MCF 10A (cell line): ENCODE data around the gene RASIP1. TPM values are rescaled to one million over a fixed set of nuclear protein-coding genes. Genes with fewer than 3 reads are reported as not detected.

Experiments
- BruUV-seq: library from RNA; stranded (reverse); fragments of 400-500 nt; replicated peaks from 2 replicates; lab custom pipeline; 2021; lab: Mats Ljungman, UMichigan
- CTCF ChIA-PET: fragments of 300-600 bp; sonication (Branson Sonifier 250); formaldehyde crosslinking; extraction: SDS; loops from one replicate; lab custom pipeline; 2021; ENCODE audit warnings: antibody characterized with exemption, inconsistent platforms; lab: Yijun Ruan, JAX
- POLR2A ChIA-PET: fragments of 300-600, 350-650 bp; sonication (Branson Sonifier 250); formaldehyde crosslinking; extraction: SDS; loops from one replicate; lab custom pipeline; 2020; ENCODE audit warnings: antibody characterized with exemption, inconsistent platforms; lab: Yijun Ruan, JAX
- DNase-seq: peaks from one replicate; pipeline ENCODE4 v3.0.0-alpha.2; 2018; ENCODE audit not compliant: unreplicated experiment
- H3K27ac Mint-ChIP-seq: one replicate; pipeline ENCODE4 v1.8.0; 2022; ENCODE audit warnings: mild to moderate bottlenecking, low read depth, mixed read lengths; ENCODE audit not compliant: unreplicated experiment
- H3K27me3 Mint-ChIP-seq: one replicate; pipeline ENCODE4 v1.8.0; 2022; ENCODE audit warnings: mixed read lengths; ENCODE audit not compliant: insufficient read depth, unreplicated experiment
- H3K36me3 Mint-ChIP-seq: one replicate; pipeline ENCODE4 v1.8.0; 2022; ENCODE audit warnings: mild to moderate bottlenecking, moderate library complexity, mixed read lengths; ENCODE audit not compliant: insufficient read depth, unreplicated experiment
- H3K4me1 Mint-ChIP-seq: one replicate; pipeline ENCODE4 v1.8.0; 2022; ENCODE audit warnings: mixed read lengths; ENCODE audit not compliant: insufficient read depth, unreplicated experiment
- H3K4me3 Mint-ChIP-seq: one replicate; pipeline ENCODE4 v1.8.0; 2022; ENCODE audit warnings: mild to moderate bottlenecking, moderate library complexity, mixed read lengths; ENCODE audit not compliant: unreplicated experiment
- H3K9me3 Mint-ChIP-seq: one replicate; pipeline ENCODE4 v1.8.0; 2022; ENCODE audit warnings: mixed read lengths; ENCODE audit not compliant: unreplicated experiment
- intact Hi-C: fragments of 100-400 bp; cut with micrococcal nuclease; formaldehyde crosslinking; loops from 2 replicates; pipeline ENCODE4 v1.14.1; 2022
- total RNA-seq: library from RNA; stranded (reverse); gene quantifications from 2 replicates; pipeline ENCODE4 v1.2.3, GENCODE V29; 2022
- TF ChIP-seq, protein P1 (sequence below): fragments of 200-600 bp; IDR thresholded peaks from one replicate; pipeline ENCODE4 v1.8.0; 2022; ENCODE audit warnings: antibody characterized with exemption, mild to moderate bottlenecking; ENCODE audit not compliant: unreplicated experiment

The RASIP1 gene
- total RNA-seq, 1 experiment from 2014 or later: 1.9 TPM

DNA sequence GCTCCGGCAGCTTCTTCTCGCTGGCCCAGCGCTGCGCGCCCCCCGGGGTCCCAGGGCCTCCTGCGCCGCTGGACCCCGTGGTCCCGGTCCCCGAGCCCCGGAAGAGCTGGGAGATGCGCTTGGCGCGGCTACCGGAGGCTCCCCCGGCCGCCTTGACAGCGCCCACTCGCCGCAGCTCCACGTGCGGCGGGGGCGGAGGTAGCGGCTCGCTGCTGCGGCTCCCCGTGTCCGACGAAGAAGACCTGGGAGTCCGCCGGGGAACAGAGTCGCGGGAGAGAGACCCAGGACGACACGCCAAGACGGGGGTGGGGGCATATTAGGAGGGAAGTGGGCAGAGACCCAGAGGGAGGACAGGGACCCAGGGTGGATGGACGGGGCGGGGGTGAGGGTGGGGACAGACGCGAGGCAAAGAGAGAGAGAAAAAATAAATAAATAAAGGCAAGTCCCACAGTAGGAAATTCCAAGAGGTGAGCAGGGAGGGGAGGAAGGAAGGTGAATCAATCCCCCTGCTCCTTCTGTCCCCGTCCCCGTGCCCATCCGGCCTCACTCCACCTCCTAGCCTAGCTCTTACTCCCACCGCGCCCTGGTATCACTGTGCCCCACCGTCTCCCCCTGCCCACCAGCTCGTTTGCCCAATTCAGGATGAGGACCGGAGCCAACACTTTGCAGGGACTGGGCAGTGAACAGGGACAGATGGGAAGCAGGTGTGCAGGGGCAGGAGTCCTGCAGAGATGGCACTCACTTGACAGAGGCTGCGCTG, 826 bp downstream of the RASIP1 start:
- no peak overlapping the region for H3K27ac Mint-ChIP-seq
- POLR2A ChIA-PET: interaction anchor here (0.8 to 2.2 kb wide), 7 partner anchors 12 to 105 kb away, joined by 3 to 10 read pairs (median 4); no protein-coding TSS in a partner anchor
- peak overlapping the region; percentile 33 for H3K4me3 Mint-ChIP-seq
- H3K27me3 Mint-ChIP-seq: no peaks in the 10 kb centered on the region
- DNase-seq: no peak
- BruUV-seq: no TSS peak
- no peaks in the 10 kb centered on the region for H3K36me3 Mint-ChIP-seq
- TF ChIP-seq, protein P1, sequence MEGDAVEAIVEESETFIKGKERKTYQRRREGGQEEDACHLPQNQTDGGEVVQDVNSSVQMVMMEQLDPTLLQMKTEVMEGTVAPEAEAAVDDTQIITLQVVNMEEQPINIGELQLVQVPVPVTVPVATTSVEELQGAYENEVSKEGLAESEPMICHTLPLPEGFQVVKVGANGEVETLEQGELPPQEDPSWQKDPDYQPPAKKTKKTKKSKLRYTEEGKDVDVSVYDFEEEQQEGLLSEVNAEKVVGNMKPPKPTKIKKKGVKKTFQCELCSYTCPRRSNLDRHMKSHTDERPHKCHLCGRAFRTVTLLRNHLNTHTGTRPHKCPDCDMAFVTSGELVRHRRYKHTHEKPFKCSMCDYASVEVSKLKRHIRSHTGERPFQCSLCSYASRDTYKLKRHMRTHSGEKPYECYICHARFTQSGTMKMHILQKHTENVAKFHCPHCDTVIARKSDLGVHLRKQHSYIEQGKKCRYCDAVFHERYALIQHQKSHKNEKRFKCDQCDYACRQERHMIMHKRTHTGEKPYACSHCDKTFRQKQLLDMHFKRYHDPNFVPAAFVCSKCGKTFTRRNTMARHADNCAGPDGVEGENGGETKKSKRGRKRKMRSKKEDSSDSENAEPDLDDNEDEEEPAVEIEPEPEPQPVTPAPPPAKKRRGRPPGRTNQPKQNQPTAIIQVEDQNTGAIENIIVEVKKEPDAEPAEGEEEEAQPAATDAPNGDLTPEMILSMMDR: no peak
- H3K9me3 Mint-ChIP-seq: no peaks in the 10 kb centered on the region
- intact Hi-C loops: loop anchor here (1.0 kb wide), 1 partner anchor 64 kb away; no protein-coding TSS in a partner anchor
- CTCF ChIA-PET: interaction anchor here (0.6 to 1.7 kb wide), 20 partner anchors 12 to 1226 kb away, joined by 3 to 9 read pairs (median 3); partner anchors contain the start of gene CA11
- H3K4me1 Mint-ChIP-seq: peaks cover 4% of the 10 kb centered on the region

DNA sequence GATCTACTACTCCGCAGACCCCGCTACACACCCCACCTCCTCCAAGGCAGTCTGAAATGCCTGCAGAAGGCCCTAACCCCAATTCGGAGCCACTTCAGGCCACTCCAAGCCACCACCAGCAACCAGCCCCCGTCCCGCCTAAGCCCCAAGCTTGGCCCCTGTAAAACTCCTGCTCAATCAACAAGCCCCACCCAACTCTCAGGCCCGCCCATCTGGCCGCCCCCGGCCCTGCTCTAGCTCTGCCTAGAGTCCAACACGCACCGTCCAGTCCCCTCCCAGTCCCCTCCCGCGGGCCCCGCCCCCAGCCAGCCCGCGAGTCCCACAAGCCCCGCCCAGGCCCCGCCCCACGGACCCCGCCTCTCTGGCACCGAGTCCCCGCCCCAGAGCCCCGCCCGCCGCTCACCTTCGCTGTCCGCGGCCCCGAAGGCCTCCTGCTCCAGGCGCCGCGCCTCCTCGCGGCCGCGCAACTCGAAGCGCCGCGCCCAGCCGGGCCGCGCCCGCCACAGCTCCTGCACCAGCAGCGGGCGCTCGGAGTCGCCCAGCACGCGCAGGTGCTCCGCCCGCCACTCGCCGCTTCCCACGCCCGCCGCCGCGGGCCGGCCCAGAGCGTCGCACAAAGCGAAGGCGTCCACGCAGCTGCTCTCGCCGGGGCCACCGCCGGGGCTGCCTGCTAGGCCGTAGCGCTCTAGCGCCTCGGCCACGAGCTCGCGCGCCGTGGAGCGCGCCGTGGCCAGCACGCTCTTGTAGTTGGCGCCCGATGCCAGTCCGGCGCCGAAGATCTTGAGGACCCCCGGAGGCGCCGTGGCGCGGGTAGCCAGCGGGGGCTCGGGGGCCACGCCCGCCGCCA, 1.6 kb downstream of the RASIP1 start:
- intact Hi-C loops: loop anchor here (1.0 kb wide), 2 partner anchors 63 to 92 kb away; partner anchors contain the start of gene CA11
- ChIA-PET POLR2A (interaction anchor here (0.9 to 2.2 kb wide), 10 partner anchors 12 to 158 kb away, joined by 3 to 10 read pairs (median 4); no protein-coding TSS in a partner anchor), CTCF (interaction anchor here (0.6 to 1.7 kb wide), 19 partner anchors 10 to 1227 kb away, joined by 3 to 9 read pairs (median 3); partner anchors contain the start of gene CA11)
- H3K36me3 Mint-ChIP-seq: no peaks in the 10 kb centered on the region
- H3K4me3 Mint-ChIP-seq: peak overlapping the region; percentile 66
- no peaks in the 10 kb centered on the region for H3K27me3 Mint-ChIP-seq
- no peak overlapping the region for H3K27ac Mint-ChIP-seq
- TF ChIP-seq, protein P1: peak; percentile 44
- BruUV-seq: no TSS peak
- H3K9me3 Mint-ChIP-seq: no peaks in the 10 kb centered on the region
- H3K4me1 Mint-ChIP-seq: peaks cover 4% of the 10 kb centered on the region
- DNase-seq: peak; percentile 93

DNA sequence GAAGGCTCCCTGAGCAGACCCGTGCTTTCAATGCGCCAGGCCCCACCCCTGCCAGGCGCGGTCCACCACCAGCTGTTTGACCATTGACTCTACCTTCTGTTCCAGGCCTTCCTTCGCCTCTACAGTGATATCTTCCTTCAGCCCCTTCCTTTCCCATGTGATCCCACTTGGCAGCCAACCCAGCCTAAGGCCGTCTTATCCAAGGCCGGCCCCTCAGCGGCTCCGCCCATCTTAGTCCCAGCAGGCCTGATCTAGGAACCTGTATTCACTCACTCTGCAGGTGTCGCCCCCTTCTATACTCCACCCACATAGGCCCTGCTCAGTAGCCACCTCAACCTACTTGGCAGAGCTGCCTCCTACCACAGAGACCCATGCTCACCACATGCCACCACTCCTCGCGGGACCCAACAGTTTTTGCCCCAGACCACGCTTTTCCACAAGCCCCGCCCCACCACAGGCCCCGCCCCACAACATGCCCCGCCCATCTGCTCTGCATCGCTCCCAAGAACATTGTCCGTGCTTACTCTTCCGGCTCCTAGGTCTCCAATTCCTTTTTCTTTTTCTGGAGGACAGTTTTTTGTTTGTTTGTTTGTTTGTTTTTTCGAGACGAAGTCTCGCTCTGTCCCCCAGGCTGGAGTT, 2.9 kb downstream of the RASIP1 start:
- H3K27ac Mint-ChIP-seq: no peak overlapping the region
- peaks cover 6% of the 10 kb centered on the region for H3K27me3 Mint-ChIP-seq
- intact Hi-C loops: no loop called here
- POLR2A ChIA-PET: interaction anchor here (1.0 to 1.8 kb wide), 3 partner anchors 10 to 159 kb away, joined by 3 to 6 read pairs (median 4); no protein-coding TSS in a partner anchor
- no peaks in the 10 kb centered on the region for H3K9me3 Mint-ChIP-seq
- CTCF ChIA-PET: interaction anchor here (0.6 to 0.7 kb wide), 2 partner anchors 14 to 20 kb away, joined by 3 to 4 read pairs; no protein-coding TSS in a partner anchor
- peaks cover 4% of the 10 kb centered on the region for H3K4me1 Mint-ChIP-seq
- TF ChIP-seq, protein P1: no peak
- no TSS peak for BruUV-seq
- H3K36me3 Mint-ChIP-seq: no peaks in the 10 kb centered on the region
- DNase-seq: no peak
- no peak overlapping the region for H3K4me3 Mint-ChIP-seq
